ENCODE measurements around the gene GABRR1.
A peak's percentile ranks its signal among the peaks of the same experiment; 100 is the strongest.

The GABRR1 gene

DNA sequence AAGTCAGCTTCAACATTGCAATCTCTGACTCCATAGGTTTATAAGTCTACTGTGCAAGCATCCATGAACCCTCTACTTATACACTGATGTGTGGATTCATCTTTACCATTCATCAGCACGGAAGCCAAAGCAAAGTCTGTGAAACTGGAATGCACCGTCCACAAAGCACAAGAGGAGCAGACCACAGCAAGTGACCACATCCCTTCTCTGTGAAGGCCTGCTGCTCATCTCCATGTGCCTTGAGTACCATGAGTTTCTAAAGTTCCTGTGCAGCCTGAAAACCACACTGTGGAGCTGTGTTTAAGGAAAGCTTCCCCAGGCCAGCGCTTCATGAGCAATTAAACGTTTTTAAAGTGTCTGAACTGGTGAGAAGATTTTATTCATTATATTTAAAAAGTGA, 20.0 kb downstream of the GABRR1 start:
- Histone ChIP-seq H3K4me3 (ENCODE audit: low read depth in 1 of 2, low read length in 2 of 2) (no peak overlapping the region), H3K4me2 (ENCODE audit: insufficient read depth, low read length) (no peak overlapping the region), H3K27me3 (ENCODE audit: insufficient read depth, low read length, poor library complexity) (no peaks in the 10 kb centered on the region), H3K79me2 (ENCODE audit: insufficient read depth, low read length) (no peaks in the 10 kb centered on the region), H3K27ac (ENCODE audit: low read length) (no peak overlapping the region), H2AFZ (ENCODE audit: low read depth, low read length) (no peak overlapping the region), H3K4me1 (ENCODE audit: insufficient read depth, low read length) (no peaks in the 10 kb centered on the region), H3K9me3 (ENCODE audit: insufficient read depth, low read length, severe bottlenecking) (peaks cover 7% of the 10 kb centered on the region), H3K9ac (ENCODE audit: low read depth, low read length) (no peak overlapping the region), H3K36me3 (ENCODE audit: insufficient read depth, low read length) (no peaks in the 10 kb centered on the region), H4K20me1 (ENCODE audit: insufficient read depth, low read length) (no peaks in the 10 kb centered on the region)
- peak; percentile 31; the same call in 1 of the 3 replicates for ATAC-seq (ENCODE audit: insufficient read depth, low read depth)
- TF ChIP-seq EZH2 (IDR thresholded peaks at IDR 0.05; ENCODE audit: borderline replicate concordance, low read depth, low read length, severe bottlenecking) = no peak
- no peak for DNase-seq

DNA sequence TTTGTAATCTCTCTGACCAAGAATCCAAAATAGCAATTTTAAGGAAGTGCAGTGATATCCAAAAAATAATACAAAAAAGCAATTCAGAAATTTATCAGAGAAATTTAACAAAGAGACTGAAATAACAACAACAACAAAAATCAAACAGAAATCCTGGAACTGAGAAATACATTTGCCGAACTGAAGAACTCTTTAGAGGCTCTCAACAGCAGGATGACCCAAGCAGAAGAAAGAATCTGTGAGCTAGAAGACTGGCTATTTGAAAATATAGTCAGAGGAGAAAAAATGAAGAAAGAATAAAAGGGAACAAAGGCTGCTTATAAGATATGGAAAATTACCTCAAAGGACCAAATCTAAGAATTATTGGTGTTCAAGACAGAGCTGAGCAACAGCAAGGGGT, 22.6 kb downstream of the GABRR1 start:
- Histone ChIP-seq H2AFZ (ENCODE audit: low read depth, low read length) (no peak overlapping the region), H4K20me1 (ENCODE audit: insufficient read depth, low read length) (no peaks in the 10 kb centered on the region), H3K9ac (ENCODE audit: low read depth, low read length) (no peak overlapping the region), H3K4me3 (ENCODE audit: low read depth in 1 of 2, low read length in 2 of 2) (no peak overlapping the region), H3K9me3 (ENCODE audit: insufficient read depth, low read length, severe bottlenecking) (peaks cover 7% of the 10 kb centered on the region), H3K36me3 (ENCODE audit: insufficient read depth, low read length) (no peaks in the 10 kb centered on the region), H3K4me1 (ENCODE audit: insufficient read depth, low read length) (no peaks in the 10 kb centered on the region), H3K79me2 (ENCODE audit: insufficient read depth, low read length) (no peaks in the 10 kb centered on the region), H3K4me2 (ENCODE audit: insufficient read depth, low read length) (no peak overlapping the region), H3K27ac (ENCODE audit: low read length) (no peak overlapping the region), H3K27me3 (ENCODE audit: insufficient read depth, low read length, poor library complexity) (no peaks in the 10 kb centered on the region)
- DNase-seq (no peak), ATAC-seq (ENCODE audit: insufficient read depth, low read depth) (no peak)
- no peak for TF ChIP-seq EZH2 (IDR thresholded peaks at IDR 0.05; ENCODE audit: borderline replicate concordance, low read depth, low read length, severe bottlenecking)
- TF ChIP-seq, protein P1, sequence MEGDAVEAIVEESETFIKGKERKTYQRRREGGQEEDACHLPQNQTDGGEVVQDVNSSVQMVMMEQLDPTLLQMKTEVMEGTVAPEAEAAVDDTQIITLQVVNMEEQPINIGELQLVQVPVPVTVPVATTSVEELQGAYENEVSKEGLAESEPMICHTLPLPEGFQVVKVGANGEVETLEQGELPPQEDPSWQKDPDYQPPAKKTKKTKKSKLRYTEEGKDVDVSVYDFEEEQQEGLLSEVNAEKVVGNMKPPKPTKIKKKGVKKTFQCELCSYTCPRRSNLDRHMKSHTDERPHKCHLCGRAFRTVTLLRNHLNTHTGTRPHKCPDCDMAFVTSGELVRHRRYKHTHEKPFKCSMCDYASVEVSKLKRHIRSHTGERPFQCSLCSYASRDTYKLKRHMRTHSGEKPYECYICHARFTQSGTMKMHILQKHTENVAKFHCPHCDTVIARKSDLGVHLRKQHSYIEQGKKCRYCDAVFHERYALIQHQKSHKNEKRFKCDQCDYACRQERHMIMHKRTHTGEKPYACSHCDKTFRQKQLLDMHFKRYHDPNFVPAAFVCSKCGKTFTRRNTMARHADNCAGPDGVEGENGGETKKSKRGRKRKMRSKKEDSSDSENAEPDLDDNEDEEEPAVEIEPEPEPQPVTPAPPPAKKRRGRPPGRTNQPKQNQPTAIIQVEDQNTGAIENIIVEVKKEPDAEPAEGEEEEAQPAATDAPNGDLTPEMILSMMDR (IDR thresholded peaks at IDR 0.05; ENCODE audit: borderline replicate concordance, extremely low read depth, low read length, poor library complexity, severe bottlenecking) = no peak

DNA sequence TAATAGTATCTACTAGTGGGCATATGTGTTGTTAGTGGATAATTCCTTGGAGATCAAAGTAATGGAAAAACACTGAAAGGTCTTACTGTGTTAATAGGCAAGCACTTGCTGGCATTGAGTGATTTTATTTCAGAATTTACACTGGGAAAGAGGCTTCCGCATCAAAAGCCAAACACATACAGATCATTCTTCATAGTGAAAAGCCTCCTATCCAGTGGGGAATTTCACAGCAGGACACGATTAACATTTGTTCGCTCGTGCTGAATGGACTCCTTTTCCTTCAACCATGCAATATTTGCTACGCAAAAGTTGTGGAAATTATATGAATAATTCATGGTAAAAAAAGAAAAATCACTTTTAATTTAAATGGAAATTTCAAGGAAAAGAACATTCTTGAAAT, 26.4 kb downstream of the GABRR1 start:
- H4K20me1 ChIP-seq (ENCODE audit: insufficient read depth, low read length) = no peaks in the 10 kb centered on the region
- H3K27ac ChIP-seq (ENCODE audit: low read length) = no peak overlapping the region
- ATAC-seq (ENCODE audit: insufficient read depth, low read depth) (no peak), DNase-seq (no peak)
- H3K27me3 ChIP-seq (ENCODE audit: insufficient read depth, low read length, poor library complexity) = no peaks in the 10 kb centered on the region
- no peak for TF ChIP-seq EZH2 (IDR thresholded peaks at IDR 0.05; ENCODE audit: borderline replicate concordance, low read depth, low read length, severe bottlenecking)
- TF ChIP-seq, protein P1 (IDR thresholded peaks at IDR 0.05; ENCODE audit: borderline replicate concordance, extremely low read depth, low read length, poor library complexity, severe bottlenecking) = no peak
- peaks cover 7% of the 10 kb centered on the region for H3K9me3 ChIP-seq (ENCODE audit: insufficient read depth, low read length, severe bottlenecking)
- no peaks in the 10 kb centered on the region for H3K36me3 ChIP-seq (ENCODE audit: insufficient read depth, low read length)
- H3K4me2 ChIP-seq (ENCODE audit: insufficient read depth, low read length) = no peak overlapping the region
- H3K4me1 ChIP-seq (ENCODE audit: insufficient read depth, low read length) = no peaks in the 10 kb centered on the region
- H3K79me2 ChIP-seq (ENCODE audit: insufficient read depth, low read length) = no peaks in the 10 kb centered on the region
- no peak overlapping the region for H2AFZ ChIP-seq (ENCODE audit: low read depth, low read length)
- no peak overlapping the region for H3K4me3 ChIP-seq (ENCODE audit: low read depth in 1 of 2, low read length in 2 of 2)
- no peak overlapping the region for H3K9ac ChIP-seq (ENCODE audit: low read depth, low read length)

DNA sequence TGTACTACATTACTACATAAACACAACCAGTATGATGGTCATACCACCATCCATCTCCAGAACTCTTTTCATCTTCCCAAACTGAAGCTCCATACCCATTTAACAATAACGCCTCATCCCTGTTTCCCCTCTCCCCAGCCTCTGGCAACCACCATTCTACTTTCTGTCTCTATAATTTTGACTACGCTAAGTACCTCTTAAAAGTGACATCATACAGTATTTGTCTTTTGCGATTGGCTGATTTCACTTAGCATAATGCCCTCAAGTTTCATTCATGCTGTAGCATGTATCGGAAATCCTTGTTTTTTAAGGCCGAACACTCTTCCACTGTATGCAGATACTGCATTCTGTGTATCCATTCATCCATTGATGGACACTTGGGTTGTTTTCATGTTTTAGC, 29.7 kb downstream of the GABRR1 start:
- Histone ChIP-seq H4K20me1 (ENCODE audit: insufficient read depth, low read length) (no peaks in the 10 kb centered on the region), H3K4me1 (ENCODE audit: insufficient read depth, low read length) (no peaks in the 10 kb centered on the region), H2AFZ (ENCODE audit: low read depth, low read length) (no peak overlapping the region), H3K27me3 (ENCODE audit: insufficient read depth, low read length, poor library complexity) (no peaks in the 10 kb centered on the region), H3K36me3 (ENCODE audit: insufficient read depth, low read length) (no peaks in the 10 kb centered on the region), H3K9me3 (ENCODE audit: insufficient read depth, low read length, severe bottlenecking) (no peaks in the 10 kb centered on the region), H3K27ac (ENCODE audit: low read length) (no peak overlapping the region), H3K79me2 (ENCODE audit: insufficient read depth, low read length) (no peaks in the 10 kb centered on the region), H3K4me3 (ENCODE audit: low read depth in 1 of 2, low read length in 2 of 2) (no peak overlapping the region), H3K4me2 (ENCODE audit: insufficient read depth, low read length) (no peak overlapping the region), H3K9ac (ENCODE audit: low read depth, low read length) (no peak overlapping the region)
- TF ChIP-seq, protein P1 (IDR thresholded peaks at IDR 0.05; ENCODE audit: borderline replicate concordance, extremely low read depth, low read length, poor library complexity, severe bottlenecking) = no peak
- TF ChIP-seq EZH2 (IDR thresholded peaks at IDR 0.05; ENCODE audit: borderline replicate concordance, low read depth, low read length, severe bottlenecking) = no peak
- DNase-seq = no peak
- no peak for ATAC-seq (ENCODE audit: insufficient read depth, low read depth)

Measured in DND-41 (cell line).